NB4 (cell line): ENCODE results near the gene DAB2IP.

ENCODE experiments used
- DNase-seq: peaks from one replicate; pipeline ENCODE4 v3.0.0; 2010; ENCODE audit warnings: low read depth
- H3K4me3 ChIP-seq: one replicate; pipeline ENCODE4 v1.5.1; 2011; ENCODE audit warnings: mild to moderate bottlenecking, low read depth, low read length, moderate library complexity
- CTCF ChIP-seq: IDR thresholded peaks from one replicate; pipeline ENCODE4 v1.5.1; 2012; ENCODE audit warnings: low read depth, low read length
- MAX ChIP-seq: IDR thresholded peaks from 2 replicates; pipeline ENCODE4 v1.6.1; 2011; ENCODE audit warnings: low read depth, low read length
- MYC ChIP-seq: IDR thresholded peaks from 2 replicates; pipeline ENCODE4 v1.6.1; 2011; ENCODE audit warnings: low read depth, low read length
- POLR2A ChIP-seq: IDR thresholded peaks from 2 replicates; pipeline ENCODE4 v1.6.1; 2011; ENCODE audit warnings: mild to moderate bottlenecking; ENCODE audit not compliant: insufficient read length; ENCODE audit errors: extremely low read depth

DAB2IP gene

GRCh38 chr9:121654499-121655140 is 3.2 kb downstream of the DAB2IP start:
- TF ChIP-seq POLR2A (no peak), CTCF (no peak), MAX (no peak), MYC (no peak)
- H3K4me3 ChIP-seq = no peak overlapping the region
- no peak for DNase-seq

- H3K4me3 ChIP-seq = no peak overlapping the region
- DNase-seq = no peak
- TF ChIP-seq MAX (no peak), CTCF (no peak), POLR2A (no peak), MYC (no peak)
Observed at GRCh38 chr9:121655231-121655755, 3.9 kb downstream of the DAB2IP start.

- H3K4me3 ChIP-seq = no peak overlapping the region
- TF ChIP-seq MYC (no peak), POLR2A (no peak), MAX (no peak), CTCF (no peak)
Observed at GRCh38 chr9:121656941-121657470, 5.6 kb downstream of the DAB2IP start.

GRCh38 chr9:121658166-121658565 is 6.7 kb downstream of the DAB2IP start:
- DNase-seq = no peak
- TF ChIP-seq CTCF = no peak
- TF ChIP-seq MAX = no peak
- no peak for TF ChIP-seq MYC
- no peak for TF ChIP-seq POLR2A
- no peak overlapping the region for H3K4me3 ChIP-seq

More at GRCh38 chr9:121656941-121657470, 5.6 kb downstream of the DAB2IP start:
- DNase-seq = no peak

- TF ChIP-seq MYC = no peak
- TF ChIP-seq MAX = no peak
- no peak overlapping the region for H3K4me3 ChIP-seq
- no peak for DNase-seq
Observed at GRCh38 chr9:121658591-121658990, 7.2 kb downstream of the DAB2IP start.

- TF ChIP-seq MAX (no peak), MYC (no peak), POLR2A (no peak), CTCF (no peak)
- H3K4me3 ChIP-seq = no peak overlapping the region
- DNase-seq = no peak
Observed at GRCh38 chr9:121660367-121660766, 8.9 kb downstream of the DAB2IP start.
